B cell (primary cell): Measurements from ENCODE around the gene TSHR.

Source experiments
- EZH2 ChIP-seq: IDR thresholded peaks from 2 replicates; pipeline ENCODE4 v1.6.1; 2012; ENCODE audit warnings: borderline replicate concordance, low read depth, mild to moderate bottlenecking, moderate library complexity, low read length; ENCODE audit not compliant: insufficient read depth, poor library complexity, severe bottlenecking
- TF ChIP-seq, protein P1 (sequence below): fragments of 200-600 bp; IDR thresholded peaks from one replicate; pipeline ENCODE4 v1.8.0; 2022; ENCODE audit warnings: antibody characterized with exemption, mild to moderate bottlenecking

DNA sequence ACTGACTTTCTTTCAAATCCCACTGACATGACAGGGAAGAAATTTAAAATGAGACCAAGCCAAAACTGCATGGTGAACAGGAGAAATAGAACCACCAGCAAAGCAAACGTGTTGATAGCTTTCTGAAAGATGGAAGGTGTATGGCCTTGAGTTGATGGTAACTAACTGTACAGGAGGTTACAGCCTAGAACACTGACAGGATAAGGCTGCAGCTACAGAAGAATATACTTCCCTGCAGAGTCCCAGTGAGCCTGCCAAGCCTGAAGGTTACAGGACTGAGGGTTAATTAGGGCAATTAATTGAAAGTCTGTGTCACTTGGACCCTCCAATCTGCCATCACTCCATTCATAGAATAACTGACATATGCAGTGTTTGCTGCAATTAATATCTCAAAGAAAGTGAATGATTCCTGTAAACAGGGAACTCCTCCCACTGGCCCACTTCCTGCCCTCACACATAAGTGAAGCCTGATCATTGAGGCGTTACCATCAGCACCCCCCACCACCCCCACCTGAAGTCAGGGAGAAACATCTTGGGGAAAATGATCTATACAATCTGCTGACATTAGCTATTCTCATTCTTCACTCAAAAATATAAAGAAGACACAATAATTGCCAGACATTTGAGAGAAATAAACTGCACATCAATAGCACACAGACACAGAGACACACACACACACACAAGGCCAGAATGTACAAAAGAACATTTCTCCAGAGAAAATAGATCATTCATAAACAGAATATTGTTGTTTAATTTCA is 191.9 kb downstream of the TSHR start:
- TF ChIP-seq EZH2, result no peak
- TF ChIP-seq, protein P1, sequence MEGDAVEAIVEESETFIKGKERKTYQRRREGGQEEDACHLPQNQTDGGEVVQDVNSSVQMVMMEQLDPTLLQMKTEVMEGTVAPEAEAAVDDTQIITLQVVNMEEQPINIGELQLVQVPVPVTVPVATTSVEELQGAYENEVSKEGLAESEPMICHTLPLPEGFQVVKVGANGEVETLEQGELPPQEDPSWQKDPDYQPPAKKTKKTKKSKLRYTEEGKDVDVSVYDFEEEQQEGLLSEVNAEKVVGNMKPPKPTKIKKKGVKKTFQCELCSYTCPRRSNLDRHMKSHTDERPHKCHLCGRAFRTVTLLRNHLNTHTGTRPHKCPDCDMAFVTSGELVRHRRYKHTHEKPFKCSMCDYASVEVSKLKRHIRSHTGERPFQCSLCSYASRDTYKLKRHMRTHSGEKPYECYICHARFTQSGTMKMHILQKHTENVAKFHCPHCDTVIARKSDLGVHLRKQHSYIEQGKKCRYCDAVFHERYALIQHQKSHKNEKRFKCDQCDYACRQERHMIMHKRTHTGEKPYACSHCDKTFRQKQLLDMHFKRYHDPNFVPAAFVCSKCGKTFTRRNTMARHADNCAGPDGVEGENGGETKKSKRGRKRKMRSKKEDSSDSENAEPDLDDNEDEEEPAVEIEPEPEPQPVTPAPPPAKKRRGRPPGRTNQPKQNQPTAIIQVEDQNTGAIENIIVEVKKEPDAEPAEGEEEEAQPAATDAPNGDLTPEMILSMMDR, result no peak
